ENCODE results near the gene SOSTDC1.

DNA sequence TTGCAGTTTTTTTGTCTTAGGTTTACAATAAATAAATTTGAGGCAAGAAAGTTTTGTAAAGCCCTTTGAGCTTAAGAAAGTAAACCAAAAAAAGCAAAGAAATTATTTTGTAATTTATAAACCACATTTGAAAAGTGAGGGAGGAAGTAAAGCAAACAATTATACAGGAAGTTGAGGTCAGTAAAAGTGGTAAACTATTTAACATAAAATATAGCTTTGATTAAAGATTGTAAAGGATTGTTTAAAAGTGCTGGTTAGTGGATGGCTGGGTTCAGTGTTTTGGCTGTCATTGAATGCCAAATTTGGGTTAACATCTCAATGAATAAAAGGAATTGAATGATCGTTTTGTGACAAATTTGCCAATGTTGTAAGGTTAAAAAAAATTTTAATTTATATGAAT lies 9.9 kb downstream of the SOSTDC1 start:
- no peak for TF ChIP-seq MAX (IDR thresholded peaks at IDR 0.05; ENCODE audit: low read depth)
- TF ChIP-seq, protein P1, sequence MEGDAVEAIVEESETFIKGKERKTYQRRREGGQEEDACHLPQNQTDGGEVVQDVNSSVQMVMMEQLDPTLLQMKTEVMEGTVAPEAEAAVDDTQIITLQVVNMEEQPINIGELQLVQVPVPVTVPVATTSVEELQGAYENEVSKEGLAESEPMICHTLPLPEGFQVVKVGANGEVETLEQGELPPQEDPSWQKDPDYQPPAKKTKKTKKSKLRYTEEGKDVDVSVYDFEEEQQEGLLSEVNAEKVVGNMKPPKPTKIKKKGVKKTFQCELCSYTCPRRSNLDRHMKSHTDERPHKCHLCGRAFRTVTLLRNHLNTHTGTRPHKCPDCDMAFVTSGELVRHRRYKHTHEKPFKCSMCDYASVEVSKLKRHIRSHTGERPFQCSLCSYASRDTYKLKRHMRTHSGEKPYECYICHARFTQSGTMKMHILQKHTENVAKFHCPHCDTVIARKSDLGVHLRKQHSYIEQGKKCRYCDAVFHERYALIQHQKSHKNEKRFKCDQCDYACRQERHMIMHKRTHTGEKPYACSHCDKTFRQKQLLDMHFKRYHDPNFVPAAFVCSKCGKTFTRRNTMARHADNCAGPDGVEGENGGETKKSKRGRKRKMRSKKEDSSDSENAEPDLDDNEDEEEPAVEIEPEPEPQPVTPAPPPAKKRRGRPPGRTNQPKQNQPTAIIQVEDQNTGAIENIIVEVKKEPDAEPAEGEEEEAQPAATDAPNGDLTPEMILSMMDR (IDR thresholded peaks at IDR 0.05): no peak
- no peak for TF ChIP-seq POLR2AphosphoS5 (IDR thresholded peaks at IDR 0.05; ENCODE audit: low read depth, low read length)
- TF ChIP-seq RCOR1 (IDR thresholded peaks at IDR 0.05; ENCODE audit: low read length): no peak
- no peak for TF ChIP-seq FOSL2 (IDR thresholded peaks at IDR 0.05; ENCODE audit: borderline replicate concordance, low read depth)
- no peak for TF ChIP-seq USF2 (IDR thresholded peaks at IDR 0.05; ENCODE audit: borderline replicate concordance, low read depth, low read length)
- TF ChIP-seq TEAD4 (IDR thresholded peaks at IDR 0.05; ENCODE audit: borderline replicate concordance, insufficient read depth): no peak
- no peak for TF ChIP-seq SMC3 (IDR thresholded peaks at IDR 0.05; ENCODE audit: low read depth, low read length)

Data from SK-N-SH (cell line).